ENCODE results near the gene GPC5.

- TF ChIP-seq YY1 (IDR thresholded peaks at IDR 0.05) (no peak), CTCF (IDR thresholded peaks at IDR 0.05; ENCODE audit: low read depth, low read length, missing input control) (no peak), TAF1 (conservative IDR thresholded peaks at IDR 0.05) (no peak), JUND (IDR thresholded peaks at IDR 0.05) (no peak)
- TF ChIP-seq, protein P1, sequence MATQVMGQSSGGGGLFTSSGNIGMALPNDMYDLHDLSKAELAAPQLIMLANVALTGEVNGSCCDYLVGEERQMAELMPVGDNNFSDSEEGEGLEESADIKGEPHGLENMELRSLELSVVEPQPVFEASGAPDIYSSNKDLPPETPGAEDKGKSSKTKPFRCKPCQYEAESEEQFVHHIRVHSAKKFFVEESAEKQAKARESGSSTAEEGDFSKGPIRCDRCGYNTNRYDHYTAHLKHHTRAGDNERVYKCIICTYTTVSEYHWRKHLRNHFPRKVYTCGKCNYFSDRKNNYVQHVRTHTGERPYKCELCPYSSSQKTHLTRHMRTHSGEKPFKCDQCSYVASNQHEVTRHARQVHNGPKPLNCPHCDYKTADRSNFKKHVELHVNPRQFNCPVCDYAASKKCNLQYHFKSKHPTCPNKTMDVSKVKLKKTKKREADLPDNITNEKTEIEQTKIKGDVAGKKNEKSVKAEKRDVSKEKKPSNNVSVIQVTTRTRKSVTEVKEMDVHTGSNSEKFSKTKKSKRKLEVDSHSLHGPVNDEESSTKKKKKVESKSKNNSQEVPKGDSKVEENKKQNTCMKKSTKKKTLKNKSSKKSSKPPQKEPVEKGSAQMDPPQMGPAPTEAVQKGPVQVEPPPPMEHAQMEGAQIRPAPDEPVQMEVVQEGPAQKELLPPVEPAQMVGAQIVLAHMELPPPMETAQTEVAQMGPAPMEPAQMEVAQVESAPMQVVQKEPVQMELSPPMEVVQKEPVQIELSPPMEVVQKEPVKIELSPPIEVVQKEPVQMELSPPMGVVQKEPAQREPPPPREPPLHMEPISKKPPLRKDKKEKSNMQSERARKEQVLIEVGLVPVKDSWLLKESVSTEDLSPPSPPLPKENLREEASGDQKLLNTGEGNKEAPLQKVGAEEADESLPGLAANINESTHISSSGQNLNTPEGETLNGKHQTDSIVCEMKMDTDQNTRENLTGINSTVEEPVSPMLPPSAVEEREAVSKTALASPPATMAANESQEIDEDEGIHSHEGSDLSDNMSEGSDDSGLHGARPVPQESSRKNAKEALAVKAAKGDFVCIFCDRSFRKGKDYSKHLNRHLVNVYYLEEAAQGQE (IDR thresholded peaks at IDR 0.05): no peak
- TF ChIP-seq, protein P2, sequence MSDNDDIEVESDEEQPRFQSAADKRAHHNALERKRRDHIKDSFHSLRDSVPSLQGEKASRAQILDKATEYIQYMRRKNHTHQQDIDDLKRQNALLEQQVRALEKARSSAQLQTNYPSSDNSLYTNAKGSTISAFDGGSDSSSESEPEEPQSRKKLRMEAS (IDR thresholded peaks at IDR 0.05): no peak
- TF ChIP-seq, protein P3, sequence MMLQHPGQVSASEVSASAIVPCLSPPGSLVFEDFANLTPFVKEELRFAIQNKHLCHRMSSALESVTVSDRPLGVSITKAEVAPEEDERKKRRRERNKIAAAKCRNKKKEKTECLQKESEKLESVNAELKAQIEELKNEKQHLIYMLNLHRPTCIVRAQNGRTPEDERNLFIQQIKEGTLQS (IDR thresholded peaks at IDR 0.05): no peak
Measured at GRCh38 chr13:92900446-92900845, 1502.0 kb downstream of the GPC5 start.
